D721Med (cell line): ENCODE results near the gene CCDC112.

Source experiments
- DNase-seq: peaks from one replicate; pipeline ENCODE4 v3.0.0; 2011; ENCODE audit warnings: low spot score; ENCODE audit not compliant: insufficient read length
- FAIRE-seq: peaks from 2 replicates; lab custom pipeline; 2011; peaks lifted over from hg19 to GRCh38; lab: Jason Lieb, UNC
- CTCF ChIP-seq: IDR thresholded peaks from 2 replicates; pipeline ENCODE4 v1.5.1; 2012; ENCODE audit warnings: mild to moderate bottlenecking, control low read depth; ENCODE audit not compliant: insufficient read depth; ENCODE audit errors: missing control alignments

CCDC112 gene

GRCh38 chr5:115282131-115282530, 14.3 kb downstream of the CCDC112 start:
- DNase-seq (no peak), FAIRE-seq (no peak)
- no peak for TF ChIP-seq CTCF

- no peak for DNase-seq
- FAIRE-seq = no peak
- TF ChIP-seq CTCF = no peak
Measured at GRCh38 chr5:115274584-115274983, 21.9 kb downstream of the CCDC112 start.

GRCh38 chr5:115272297-115272958, 24.0 kb downstream of the CCDC112 start:
- no peak for FAIRE-seq
- DNase-seq = no peak
- TF ChIP-seq CTCF = no peak

- DNase-seq (no peak), FAIRE-seq (no peak)
- TF ChIP-seq CTCF = no peak
Measured at GRCh38 chr5:115271295-115272050, 25.0 kb downstream of the CCDC112 start.

GRCh38 chr5:115267617-115268016, 28.8 kb downstream of the CCDC112 start:
- no peak for FAIRE-seq
- no peak for TF ChIP-seq CTCF
- no peak for DNase-seq

- FAIRE-seq (no peak), DNase-seq (no peak)
- no peak for TF ChIP-seq CTCF
Measured at GRCh38 chr5:115265220-115265619, 31.2 kb downstream of the CCDC112 start.

- TF ChIP-seq CTCF = no peak
- DNase-seq (no peak), FAIRE-seq (no peak)
Measured at GRCh38 chr5:115264786-115265185, 31.7 kb downstream of the CCDC112 start.
